Smooth muscle cell (in vitro differentiated cells): ENCODE measurements around the gene CCNE1. TPM values are rescaled to one million over a fixed set of nuclear protein-coding genes. Genes with fewer than 3 reads are reported as not detected.

ENCODE experiments used
- DNase-seq: peaks from one replicate; lab custom pipeline; 2025; ENCODE audit not compliant: unreplicated experiment; lab: John Stamatoyannopoulos, UW
- H2AFZ ChIP-seq: fragments of 200-600 bp; sonication (generic); 2 replicates; pipeline ENCODE4 v1.6.0; 2016; ENCODE audit warnings: antibody characterized with exemption, low read depth, mild to moderate bottlenecking
- H3F3A ChIP-seq: fragments of 200-600 bp; sonication (generic); 2 replicates; pipeline ENCODE4 v1.6.0; 2017; ENCODE audit warnings: antibody characterized with exemption, low read depth
- H3K27ac ChIP-seq: fragments of 200-600 bp; sonication (generic); 2 replicates; pipeline ENCODE4 v1.5.1; 2016; ENCODE audit warnings: low read depth, mild to moderate bottlenecking
- H3K27me3 ChIP-seq: fragments of 200-600 bp; sonication (generic); 2 replicates; pipeline ENCODE4 v1.6.1; 2016; ENCODE audit warnings: low read depth, mild to moderate bottlenecking
- H3K36me3 ChIP-seq: fragments of 200-600 bp; sonication (generic); 2 replicates; pipeline ENCODE4 v1.5.1; 2016; ENCODE audit warnings: low read depth
- H3K4me1 ChIP-seq: fragments of 200-600 bp; sonication (generic); 2 replicates; pipeline ENCODE4 v1.5.1; 2016; ENCODE audit warnings: low read depth
- H3K4me2 ChIP-seq: fragments of 200-600 bp; sonication (generic); 2 replicates; pipeline ENCODE4 v1.6.0; 2016; ENCODE audit warnings: mild to moderate bottlenecking
- H3K4me3 ChIP-seq: fragments of 200-600 bp; sonication (generic); 2 replicates; pipeline ENCODE4 v1.5.1; 2016; ENCODE audit warnings: mild to moderate bottlenecking
- H3K79me2 ChIP-seq: fragments of 200-600 bp; sonication (generic); 2 replicates; pipeline ENCODE4 v1.6.0; 2016; ENCODE audit warnings: low read depth, mild to moderate bottlenecking
- H3K9ac ChIP-seq: fragments of 200-600 bp; sonication (generic); 2 replicates; pipeline ENCODE4 v1.6.0; 2016; ENCODE audit warnings: low read depth
- H3K9me3 ChIP-seq: fragments of 200-600 bp; sonication (generic); replicated peaks from 2 replicates; pipeline ENCODE4 v1.5.1; 2016; ENCODE audit warnings: low read depth
- H4K20me1 ChIP-seq: fragments of 200-600 bp; sonication (generic); 2 replicates; pipeline ENCODE4 v1.6.0; 2016; ENCODE audit warnings: low read depth
- CTCF ChIP-seq: fragments of 200-600 bp; sonication (generic); IDR thresholded peaks from 2 replicates; pipeline ENCODE4 v1.5.1; 2017; ENCODE audit warnings: borderline replicate concordance, mild to moderate bottlenecking, antibody characterized with exemption; ENCODE audit not compliant: insufficient read depth, poor library complexity, severe bottlenecking
- WGBS: methylation state at CpG from one replicate; pipeline ENCODE4 v1.1.7; 2016; ENCODE audit warnings: low lambda C conversion rate; 5-methylcytosine and 5-hydroxymethylcytosine counted together
- polyA plus RNA-seq: library from polyadenylated mRNA; unstranded; fragments of >200 nt; fragmentation: Nextera tagmentation; extraction: Ambion mirVana; gene quantifications from 2 replicates; pipeline ENCODE4 v1.2.1, GENCODE V29; 2016
- total RNA-seq: library from RNA; depleted of rRNA; stranded (reverse); fragments of >200 nt; gene quantifications from 2 replicates; pipeline ENCODE4 v1.2.3, GENCODE V29; 2014

The CCNE1 gene
- total and polyA plus RNA-seq, 2 experiments from 2014 or later = 17.7 to 34.4 TPM

GRCh38 chr19:29844891-29845573 is 33.2 kb downstream of the CCNE1 start:
- Histone ChIP-seq H3K79me2 (no peaks in the 10 kb centered on the region), H3K27me3 (no peaks in the 10 kb centered on the region), H3F3A (peaks cover 18% of the 10 kb centered on the region), H2AFZ (peak overlapping the region; percentile 79), H3K36me3 (no peaks in the 10 kb centered on the region), H3K4me3 (peak overlapping the region; percentile 95), H3K4me1 (peaks cover 17% of the 10 kb centered on the region), H4K20me1 (no peaks in the 10 kb centered on the region), H3K9me3 (no peaks in the 10 kb centered on the region), H3K27ac (peak overlapping the region; percentile 58), H3K4me2 (peak overlapping the region; percentile 94), H3K9ac (no peak overlapping the region)
- no peak for TF ChIP-seq CTCF
- WGBS = under 1% methylated on average over 27 of the region's 49 CpGs
- DNase-seq = peak; percentile 96

DNA sequence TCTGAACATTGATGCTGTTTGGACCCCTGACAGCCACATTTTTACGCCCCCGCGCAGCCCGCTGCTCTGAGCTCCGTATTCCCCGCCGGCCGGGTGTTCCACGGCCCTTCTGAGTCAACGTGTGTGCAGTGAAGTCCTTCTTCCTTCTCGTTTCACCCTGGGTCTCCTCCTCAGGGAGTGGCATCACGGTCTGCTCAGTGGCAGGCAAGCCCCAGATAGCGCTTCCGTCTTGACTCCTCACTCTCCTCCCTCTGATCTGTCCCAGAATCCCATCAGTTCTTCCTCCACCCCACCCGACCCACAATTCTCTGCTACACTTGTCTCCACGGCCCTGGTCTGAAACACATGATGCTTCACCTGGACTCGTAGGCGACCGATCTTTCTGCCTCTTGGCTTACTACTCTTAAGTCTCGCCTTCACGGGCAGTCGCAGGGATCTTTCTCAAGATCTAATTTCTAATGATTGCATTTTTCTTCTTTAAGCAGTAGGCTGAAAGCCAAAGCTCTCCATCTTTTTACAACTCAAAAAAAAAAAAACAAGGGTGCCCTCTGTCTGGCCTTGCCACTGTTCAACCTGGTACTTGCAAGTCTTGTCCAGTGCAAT is 33.9 kb downstream of the CCNE1 start:
- Histone ChIP-seq H3K27ac (peak overlapping the region; percentile 58), H3K79me2 (no peaks in the 10 kb centered on the region), H3K27me3 (no peaks in the 10 kb centered on the region), H3K9ac (no peak overlapping the region), H2AFZ (peak overlapping the region; percentile 79), H3K9me3 (no peaks in the 10 kb centered on the region), H3F3A (peaks cover 18% of the 10 kb centered on the region), H3K36me3 (no peaks in the 10 kb centered on the region), H3K4me1 (peaks cover 17% of the 10 kb centered on the region), H3K4me2 (peak overlapping the region; percentile 94), H4K20me1 (no peaks in the 10 kb centered on the region), H3K4me3 (peak overlapping the region; percentile 95)
- WGBS = 5% methylated on average over 22 of the region's 22 CpGs
- TF ChIP-seq CTCF = no peak
- DNase-seq = peak; percentile 71

GRCh38 chr19:29849208-29849607 is 37.4 kb downstream of the CCNE1 start:
- Histone ChIP-seq H3K27ac (no peak overlapping the region), H3K9me3 (no peaks in the 10 kb centered on the region), H2AFZ (no peak overlapping the region), H3K4me1 (no peaks in the 10 kb centered on the region), H3F3A (no peaks in the 10 kb centered on the region), H4K20me1 (no peaks in the 10 kb centered on the region), H3K4me2 (no peak overlapping the region), H3K79me2 (no peaks in the 10 kb centered on the region), H3K27me3 (no peaks in the 10 kb centered on the region), H3K4me3 (no peak overlapping the region), H3K36me3 (no peaks in the 10 kb centered on the region), H3K9ac (no peak overlapping the region)
- no peak for TF ChIP-seq CTCF
- DNase-seq = no peak
- WGBS = 89% methylated on average over 2 of the region's 2 CpGs

- DNase-seq = no peak
- Histone ChIP-seq H3K27me3 (no peaks in the 10 kb centered on the region), H3K4me1 (no peaks in the 10 kb centered on the region), H2AFZ (no peak overlapping the region), H3K36me3 (no peaks in the 10 kb centered on the region), H3K4me2 (no peak overlapping the region), H3K9me3 (no peaks in the 10 kb centered on the region), H3K27ac (no peak overlapping the region), H3F3A (no peaks in the 10 kb centered on the region), H3K9ac (no peak overlapping the region), H3K4me3 (no peak overlapping the region), H3K79me2 (no peaks in the 10 kb centered on the region), H4K20me1 (no peaks in the 10 kb centered on the region)
- 100% methylated on average over 2 of the region's 2 CpGs for WGBS
- TF ChIP-seq CTCF = no peak
Measured at GRCh38 chr19:29850482-29850881, 38.7 kb downstream of the CCNE1 start.
